COLO829 (cell line): ENCODE measurements around the gene CD9.

ENCODE experiments used
- DNase-seq: peaks from one replicate; pipeline ENCODE4 v3.0.0; 2012; ENCODE audit warnings: low spot score

CD9 gene

GRCh38 chr12:6241495-6241894 is 41.3 kb downstream of the CD9 start:
- DNase-seq = no peak

- DNase-seq = no peak
Measured at GRCh38 chr12:6249580-6249979, 49.4 kb downstream of the CD9 start.

- DNase-seq = no peak
Measured at GRCh38 chr12:6250343-6250742, 50.1 kb downstream of the CD9 start.

GRCh38 chr12:6253278-6253677 is 53.1 kb downstream of the CD9 start:
- no peak for DNase-seq

GRCh38 chr12:6254491-6254890 is 54.3 kb downstream of the CD9 start:
- no peak for DNase-seq

GRCh38 chr12:6257007-6257406 is 56.8 kb downstream of the CD9 start:
- no peak for DNase-seq

GRCh38 chr12:6262211-6262610 is 62.0 kb downstream of the CD9 start:
- DNase-seq = no peak

- no peak for DNase-seq
Measured at GRCh38 chr12:6262623-6263022, 62.4 kb downstream of the CD9 start.

- no peak for DNase-seq
Measured at GRCh38 chr12:6263931-6264330, 63.7 kb downstream of the CD9 start.

- DNase-seq = no peak
Measured at GRCh38 chr12:6264402-6265037, 64.3 kb downstream of the CD9 start.

- no peak for DNase-seq
Measured at GRCh38 chr12:6265038-6265405, 64.8 kb downstream of the CD9 start.

GRCh38 chr12:6266541-6266966 is 66.4 kb downstream of the CD9 start:
- no peak for DNase-seq

- no peak for DNase-seq
Measured at GRCh38 chr12:6266971-6267721, 66.9 kb downstream of the CD9 start.

GRCh38 chr12:6268484-6269157 is 68.4 kb downstream of the CD9 start:
- DNase-seq = no peak

- no peak for DNase-seq
Measured at GRCh38 chr12:6269986-6270385, 69.8 kb downstream of the CD9 start.

- DNase-seq = no peak
Measured at GRCh38 chr12:6271281-6271680, 71.1 kb downstream of the CD9 start.

- no peak for DNase-seq
Measured at GRCh38 chr12:6272300-6273204, 72.4 kb downstream of the CD9 start.

- no peak for DNase-seq
Measured at GRCh38 chr12:6273205-6273540, 73.0 kb downstream of the CD9 start.

GRCh38 chr12:6273541-6274230 is 73.5 kb downstream of the CD9 start:
- DNase-seq = no peak

- DNase-seq = no peak
Measured at GRCh38 chr12:6274231-6275221, 74.3 kb downstream of the CD9 start.
